ENCODE measurements around the gene OGFOD3.

DNA sequence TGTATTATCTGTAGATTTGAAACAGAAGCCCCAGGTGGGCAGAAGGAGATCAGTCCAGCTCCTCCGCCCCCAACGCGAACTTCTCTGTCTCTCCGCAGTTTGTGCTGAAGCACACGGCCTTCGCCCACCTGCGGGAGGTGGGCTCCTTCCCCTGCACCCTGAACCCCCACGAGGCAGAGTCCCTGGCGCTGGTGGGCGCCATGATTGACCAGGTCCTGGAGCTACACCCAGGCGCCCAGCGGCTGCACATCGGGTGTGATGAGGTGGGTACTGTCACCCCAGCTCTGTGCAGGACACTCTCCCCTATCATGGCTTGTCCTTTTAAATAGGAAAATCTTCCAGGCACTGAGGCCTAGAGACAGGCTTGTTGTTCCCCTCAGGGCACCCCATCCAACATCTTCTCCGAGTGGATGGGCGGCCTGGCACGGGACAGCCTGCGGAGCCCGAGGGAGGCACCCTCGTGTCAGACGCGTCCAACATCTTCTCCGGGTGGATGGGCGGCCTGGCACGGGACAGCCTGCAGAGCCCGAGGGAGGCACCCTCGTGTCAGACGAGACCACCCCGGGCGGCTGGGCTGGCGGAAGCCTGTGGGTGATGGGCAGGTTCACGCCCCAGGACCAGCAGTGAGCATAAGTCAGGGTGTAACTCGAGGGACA is 15.3 kb upstream of the OGFOD3 start:
- TF ChIP-seq, protein P1, sequence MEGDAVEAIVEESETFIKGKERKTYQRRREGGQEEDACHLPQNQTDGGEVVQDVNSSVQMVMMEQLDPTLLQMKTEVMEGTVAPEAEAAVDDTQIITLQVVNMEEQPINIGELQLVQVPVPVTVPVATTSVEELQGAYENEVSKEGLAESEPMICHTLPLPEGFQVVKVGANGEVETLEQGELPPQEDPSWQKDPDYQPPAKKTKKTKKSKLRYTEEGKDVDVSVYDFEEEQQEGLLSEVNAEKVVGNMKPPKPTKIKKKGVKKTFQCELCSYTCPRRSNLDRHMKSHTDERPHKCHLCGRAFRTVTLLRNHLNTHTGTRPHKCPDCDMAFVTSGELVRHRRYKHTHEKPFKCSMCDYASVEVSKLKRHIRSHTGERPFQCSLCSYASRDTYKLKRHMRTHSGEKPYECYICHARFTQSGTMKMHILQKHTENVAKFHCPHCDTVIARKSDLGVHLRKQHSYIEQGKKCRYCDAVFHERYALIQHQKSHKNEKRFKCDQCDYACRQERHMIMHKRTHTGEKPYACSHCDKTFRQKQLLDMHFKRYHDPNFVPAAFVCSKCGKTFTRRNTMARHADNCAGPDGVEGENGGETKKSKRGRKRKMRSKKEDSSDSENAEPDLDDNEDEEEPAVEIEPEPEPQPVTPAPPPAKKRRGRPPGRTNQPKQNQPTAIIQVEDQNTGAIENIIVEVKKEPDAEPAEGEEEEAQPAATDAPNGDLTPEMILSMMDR (IDR thresholded peaks at IDR 0.05), result no peak
- no peak for TF ChIP-seq POLR2A (IDR thresholded peaks at IDR 0.05)

All from Peyer's patch (tissue), 4 donors.